HG03439 (cell line): ENCODE results near the gene MAOA.
"Not testable (repeated sequence)": the region's sequence is repeated elsewhere in the genome, so short reads cannot be mapped to it uniquely, and the experiment has no call there.

ENCODE experiments used
- ATAC-seq: cut with Tn5 transposase; IDR thresholded peaks from one replicate; pipeline ENCODE4 v1.9.1; 2021; ENCODE audit warnings: mild to moderate bottlenecking, moderate library complexity; ENCODE audit not compliant: unreplicated experiment

Gene MAOA

DNA sequence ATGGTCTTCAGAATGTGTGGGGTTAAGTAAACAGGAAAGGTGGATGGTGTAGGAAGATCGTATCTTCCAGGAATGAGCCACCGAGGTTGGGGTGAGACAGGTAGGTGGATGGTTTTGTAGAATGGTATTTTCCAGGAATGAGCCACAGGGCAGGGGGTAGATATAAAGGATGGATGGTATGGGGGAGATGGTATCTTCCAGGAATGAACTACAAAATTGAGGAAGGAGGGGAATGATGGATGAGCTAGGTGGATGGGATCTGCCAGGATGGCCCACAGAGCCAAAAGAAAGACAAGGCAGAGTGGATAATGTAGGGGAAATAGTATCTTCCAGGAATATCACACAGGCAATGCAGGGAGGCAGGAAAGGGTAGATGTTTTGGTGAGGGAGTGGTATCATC is 60.0 kb downstream of the MAOA start:
- no peak for ATAC-seq

DNA sequence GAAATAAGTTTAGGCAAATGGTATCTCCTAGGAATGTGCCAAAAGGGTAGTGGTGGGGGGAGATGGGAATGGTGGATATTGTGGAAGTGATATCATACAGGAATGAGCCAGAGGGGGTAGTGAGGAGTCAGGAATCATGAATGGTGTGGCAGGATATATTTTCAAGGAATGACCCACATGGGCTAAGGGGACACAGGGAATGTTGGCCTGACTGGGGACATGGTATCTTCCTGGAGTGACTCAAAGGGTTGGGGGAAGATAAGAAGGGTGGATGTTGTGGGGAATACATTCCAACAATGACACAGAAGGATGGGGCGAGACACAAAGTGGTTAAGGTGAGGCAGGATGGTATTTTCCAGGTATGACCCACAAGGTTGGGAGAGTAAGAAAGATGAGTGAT is 60.6 kb downstream of the MAOA start:
- ATAC-seq = no peak

DNA sequence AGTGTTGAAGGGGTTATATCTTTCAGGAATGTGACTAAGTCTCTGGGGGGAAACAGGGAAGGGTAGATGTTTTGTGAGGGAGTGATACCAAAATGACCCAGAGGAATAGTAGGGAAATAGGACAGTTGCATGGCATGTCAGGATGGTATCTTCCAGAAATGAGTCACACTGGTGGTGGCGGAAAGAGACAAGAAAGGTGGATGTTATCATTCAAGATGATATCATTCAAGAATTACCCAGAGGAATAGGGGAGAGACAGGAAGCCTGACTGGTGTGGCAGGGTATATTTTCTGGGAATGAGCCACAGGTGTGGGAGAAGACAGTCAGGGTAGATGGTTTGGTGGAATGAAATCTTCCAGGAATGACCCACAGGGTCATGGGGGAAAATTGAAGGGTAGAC is 61.1 kb downstream of the MAOA start:
- ATAC-seq = no peak

DNA sequence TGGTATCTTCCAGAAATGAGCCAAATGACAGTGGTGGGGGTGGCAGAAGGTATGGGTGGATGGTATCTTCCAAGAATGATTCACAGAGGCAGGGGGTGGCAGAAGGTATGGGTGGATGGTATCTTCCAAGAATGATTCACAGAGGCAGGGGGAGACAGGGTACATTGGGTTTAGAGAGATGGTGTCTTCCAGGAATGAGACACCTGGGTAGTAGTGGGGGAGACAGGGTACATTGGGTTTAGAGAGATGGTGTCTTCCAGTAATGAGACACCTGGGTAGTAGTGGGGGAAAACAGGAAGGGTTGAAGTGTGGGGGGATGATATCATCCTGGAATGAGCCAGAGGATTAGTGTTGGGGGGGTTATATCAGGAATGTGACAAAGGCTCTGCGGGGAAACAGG is 62.0 kb downstream of the MAOA start:
- ATAC-seq = no peak

DNA sequence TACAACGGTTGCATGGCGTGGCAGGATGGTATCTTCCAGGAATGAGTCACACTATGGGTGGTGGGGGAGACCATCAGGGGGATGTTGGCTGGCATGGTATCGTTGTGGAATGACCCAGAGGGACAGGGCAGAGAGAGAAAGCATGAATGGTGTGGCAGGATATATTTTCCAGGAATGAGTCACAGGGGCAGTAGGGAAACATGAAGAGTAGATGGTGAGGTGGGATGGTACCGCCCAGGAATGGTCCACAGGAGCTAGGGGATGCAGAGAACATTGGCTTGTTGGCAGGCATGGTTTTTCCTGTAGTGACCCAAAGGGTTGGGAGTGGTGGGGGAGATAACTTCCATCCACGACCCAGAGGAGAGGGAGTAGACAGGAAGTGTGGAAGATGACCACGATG is 62.4 kb downstream of the MAOA start:
- ATAC-seq = no peak

DNA sequence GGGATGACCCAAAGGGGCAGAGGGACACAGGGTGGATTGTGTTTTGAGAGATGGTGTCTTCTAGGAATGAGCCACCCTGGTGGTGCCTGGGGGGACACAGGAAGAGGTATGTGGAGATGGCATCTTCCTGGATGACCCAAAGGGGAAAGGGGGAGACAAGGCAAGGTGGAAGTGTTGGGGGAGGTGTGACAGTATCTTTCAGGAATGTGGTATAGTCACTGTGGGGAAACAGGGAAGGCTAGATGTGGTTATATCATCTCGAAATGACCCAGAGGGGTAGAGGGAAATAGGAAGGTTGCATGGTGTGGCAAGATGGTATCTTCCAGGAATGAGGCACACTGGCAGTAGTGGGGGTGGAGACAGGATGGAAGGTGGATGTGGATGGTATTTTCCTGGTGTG is 62.9 kb downstream of the MAOA start:
- no peak for ATAC-seq

DNA sequence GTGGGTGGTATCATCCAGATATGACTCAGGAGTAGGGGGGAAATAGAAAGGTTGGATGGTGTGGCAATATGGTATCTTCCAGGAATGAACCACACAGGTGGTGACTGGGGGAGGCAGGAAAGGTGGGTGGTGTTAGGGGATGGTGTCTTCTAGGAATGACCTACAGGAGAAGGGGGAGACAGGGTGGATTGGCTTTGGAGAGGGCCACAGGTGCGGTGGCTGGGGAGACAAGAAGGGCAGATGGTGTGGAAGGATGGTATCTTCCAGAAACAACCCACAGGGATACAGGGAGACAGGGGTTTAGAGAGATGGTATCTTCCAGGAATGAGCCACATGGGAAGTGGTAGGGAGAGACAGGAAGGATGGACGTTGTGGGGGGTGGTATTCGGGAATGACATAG is 64.0 kb downstream of the MAOA start:
- ATAC-seq = no peak

DNA sequence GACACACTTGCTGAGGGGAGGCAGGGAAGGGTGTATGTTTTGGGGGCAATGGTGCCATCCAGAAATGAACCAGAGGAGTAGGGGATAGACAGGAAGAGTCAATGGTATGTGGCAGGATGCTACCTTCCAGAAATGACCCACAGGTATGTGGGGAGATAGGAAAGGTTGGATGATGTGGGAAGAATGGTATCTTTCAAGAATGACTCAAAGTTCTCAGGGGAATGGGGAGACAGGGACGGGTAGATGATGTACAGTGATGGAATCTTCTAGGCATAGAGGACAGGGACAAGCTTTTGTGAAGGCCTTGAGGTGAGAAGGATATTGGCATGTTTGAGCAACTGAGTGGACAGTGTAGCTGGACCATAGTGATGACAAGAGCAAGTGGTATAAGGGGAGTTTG is 64.9 kb downstream of the MAOA start:
- ATAC-seq = no peak

DNA sequence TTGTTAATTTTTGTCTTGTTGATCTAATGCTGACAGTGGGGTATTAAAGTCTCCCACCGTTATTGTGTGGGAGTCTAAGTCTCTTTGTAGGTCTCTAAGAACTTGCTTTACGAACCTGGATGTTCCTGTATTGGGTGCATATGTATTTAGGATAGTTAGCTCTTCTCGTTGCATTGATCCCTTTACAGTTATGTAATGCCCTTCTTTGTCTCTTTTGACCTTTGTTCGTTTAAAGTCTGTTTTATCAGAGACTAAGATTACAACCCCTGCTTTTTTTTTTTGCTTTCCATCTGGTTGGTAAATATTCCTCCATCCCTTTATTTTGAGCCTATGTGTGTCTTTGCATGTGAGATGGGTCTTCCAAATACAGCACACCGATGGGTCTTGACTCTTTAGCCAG is 69.1 kb downstream of the MAOA start:
- not testable (repeated sequence) for ATAC-seq

DNA sequence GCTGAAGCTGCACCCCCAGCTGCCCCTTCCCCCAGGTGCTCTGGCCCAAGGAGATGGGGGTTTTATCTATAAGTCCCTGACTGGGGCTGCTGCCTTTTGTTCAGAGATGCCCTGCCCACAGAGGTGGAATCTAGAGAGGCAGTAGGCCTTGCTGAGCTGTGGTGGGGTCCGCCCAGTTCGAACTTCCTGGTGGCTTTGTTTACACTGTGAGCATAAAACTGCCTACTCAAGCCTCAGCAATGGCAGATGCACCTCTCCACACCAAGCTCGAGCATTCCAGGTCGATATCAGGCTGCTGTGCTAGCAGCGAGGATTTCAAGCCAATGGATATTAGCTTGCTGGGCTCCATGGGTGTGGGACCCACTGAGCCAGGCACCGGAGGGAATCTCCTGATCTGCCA is 71.2 kb downstream of the MAOA start:
- not testable (repeated sequence) for ATAC-seq

DNA sequence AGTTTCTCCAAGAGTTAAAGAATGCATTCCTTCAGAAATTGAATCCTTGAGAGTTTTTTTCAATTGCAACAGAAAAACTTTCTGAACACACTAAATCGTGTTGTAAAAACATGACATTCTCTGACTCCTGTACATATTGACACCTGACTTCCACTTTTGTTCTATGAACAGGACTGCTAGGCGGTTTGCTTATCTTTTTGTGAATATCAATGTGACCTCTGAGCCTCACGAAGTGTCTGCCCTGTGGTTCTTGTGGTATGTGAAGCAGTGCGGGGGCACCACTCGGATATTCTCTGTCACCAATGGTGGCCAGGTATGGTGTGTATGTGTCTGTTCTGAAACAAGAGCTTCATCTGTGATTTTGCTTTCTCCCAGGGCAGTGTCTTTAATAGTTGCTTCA is 71.9 kb downstream of the MAOA start:
- no peak for ATAC-seq

DNA sequence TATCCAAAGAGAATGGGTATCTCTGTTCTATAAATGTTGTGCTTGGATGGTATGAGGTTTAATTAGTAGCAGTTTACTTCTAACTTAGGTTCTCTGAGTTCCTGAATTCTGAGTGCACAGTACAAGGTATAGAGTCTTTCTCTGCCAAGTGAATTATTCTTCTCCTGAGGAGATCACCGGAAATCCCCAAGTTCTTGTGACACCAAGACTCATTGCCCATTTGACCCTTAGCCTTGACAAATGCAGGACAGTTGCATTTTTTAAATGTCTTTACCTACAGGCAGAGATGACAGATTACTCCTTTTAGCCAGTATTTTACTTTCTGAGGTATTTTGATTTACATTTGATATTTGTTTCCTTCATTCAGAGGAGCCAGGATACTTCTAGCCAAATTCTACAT is 72.9 kb downstream of the MAOA start:
- ATAC-seq = no peak

DNA sequence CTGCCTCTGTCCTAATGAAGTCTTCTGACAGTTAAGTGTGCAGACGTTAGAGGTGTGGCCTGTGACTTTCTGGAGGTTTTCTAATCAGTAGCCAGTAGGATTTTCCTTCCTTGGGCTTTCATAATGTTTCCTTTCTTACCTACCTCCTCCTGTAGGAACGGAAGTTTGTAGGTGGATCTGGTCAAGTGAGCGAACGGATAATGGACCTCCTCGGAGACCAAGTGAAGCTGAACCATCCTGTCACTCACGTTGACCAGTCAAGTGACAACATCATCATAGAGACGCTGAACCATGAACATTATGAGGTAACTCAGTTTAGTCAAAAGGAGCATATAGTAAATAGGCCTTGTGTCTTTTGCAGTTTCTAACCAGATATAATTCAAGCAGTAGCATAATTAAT is 75.0 kb downstream of the MAOA start:
- no peak for ATAC-seq

DNA sequence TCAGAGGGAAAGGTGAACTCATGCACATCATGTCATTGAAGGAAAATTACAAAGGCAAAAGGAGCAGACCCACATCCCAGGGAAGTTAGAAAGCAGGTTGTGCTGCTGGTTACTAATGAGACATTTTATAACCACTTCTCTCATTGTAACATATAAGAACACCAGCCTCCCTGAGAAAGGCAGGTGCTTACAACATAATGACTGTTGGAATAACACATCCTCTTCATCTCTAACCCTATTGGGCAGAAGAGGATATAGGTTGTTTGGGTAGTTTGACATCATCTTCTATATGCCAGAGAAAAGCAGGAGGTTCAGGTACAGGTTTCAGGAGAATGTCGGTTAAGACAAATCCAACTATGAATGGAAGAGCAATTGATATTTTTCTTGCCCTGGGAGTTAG is 77.6 kb downstream of the MAOA start:
- no peak for ATAC-seq

DNA sequence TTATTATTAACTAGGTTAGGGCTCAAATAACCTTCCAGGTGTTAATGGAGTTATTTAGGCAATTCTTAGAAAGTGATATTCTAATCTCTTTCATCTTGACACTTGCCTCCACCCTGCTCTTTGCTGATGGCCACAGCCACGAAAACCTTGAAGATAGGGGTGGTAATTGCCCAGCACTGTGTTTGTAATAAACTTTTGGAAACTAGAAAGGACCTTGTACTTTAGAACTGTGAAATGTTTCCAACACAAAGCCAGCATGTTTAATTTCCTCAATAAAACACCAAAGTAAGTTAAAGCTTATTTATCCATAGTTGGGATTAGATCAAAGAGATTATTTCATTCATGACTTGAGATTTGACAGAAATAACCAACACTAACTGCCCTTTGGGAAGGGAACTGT is 78.3 kb downstream of the MAOA start:
- no peak for ATAC-seq

DNA sequence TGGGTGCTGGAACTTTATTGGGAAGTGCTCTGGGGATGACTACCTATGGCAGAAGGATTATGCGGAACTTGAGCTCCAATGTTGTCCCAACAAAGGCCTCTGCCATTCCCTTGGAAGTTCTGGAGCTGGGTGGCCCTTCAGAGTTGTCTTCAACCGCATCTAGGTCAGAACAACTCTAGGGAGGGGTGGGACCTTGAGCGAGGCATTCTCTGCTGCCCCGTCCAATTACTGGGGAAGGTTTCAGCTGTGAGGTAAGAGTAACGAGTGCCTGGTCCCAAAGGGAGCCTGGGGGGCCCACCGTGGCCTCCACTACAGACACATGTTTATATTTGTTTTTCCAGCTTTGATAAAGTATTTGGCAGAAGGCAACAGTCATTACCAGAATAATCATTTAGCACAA is 79.4 kb downstream of the MAOA start:
- no peak for ATAC-seq

DNA sequence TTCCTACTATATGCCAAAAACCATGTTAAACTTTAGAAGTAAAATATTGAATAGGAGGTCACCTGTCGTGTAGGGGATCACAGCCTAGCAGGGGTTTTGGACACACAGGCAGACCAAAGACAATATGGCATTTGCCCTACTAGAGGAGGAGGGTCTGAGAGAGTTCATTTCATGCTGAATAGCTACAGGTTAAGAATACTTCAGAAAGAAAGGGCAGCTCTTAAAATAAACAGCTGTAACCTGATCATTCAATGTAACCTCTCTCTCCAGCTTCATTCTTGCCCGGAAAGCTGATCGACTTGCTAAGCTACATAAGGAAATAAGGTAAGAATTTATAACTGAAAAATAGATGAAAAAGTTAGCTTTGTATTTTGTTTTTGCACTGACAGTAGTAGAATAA is 79.9 kb downstream of the MAOA start:
- no peak for ATAC-seq

DNA sequence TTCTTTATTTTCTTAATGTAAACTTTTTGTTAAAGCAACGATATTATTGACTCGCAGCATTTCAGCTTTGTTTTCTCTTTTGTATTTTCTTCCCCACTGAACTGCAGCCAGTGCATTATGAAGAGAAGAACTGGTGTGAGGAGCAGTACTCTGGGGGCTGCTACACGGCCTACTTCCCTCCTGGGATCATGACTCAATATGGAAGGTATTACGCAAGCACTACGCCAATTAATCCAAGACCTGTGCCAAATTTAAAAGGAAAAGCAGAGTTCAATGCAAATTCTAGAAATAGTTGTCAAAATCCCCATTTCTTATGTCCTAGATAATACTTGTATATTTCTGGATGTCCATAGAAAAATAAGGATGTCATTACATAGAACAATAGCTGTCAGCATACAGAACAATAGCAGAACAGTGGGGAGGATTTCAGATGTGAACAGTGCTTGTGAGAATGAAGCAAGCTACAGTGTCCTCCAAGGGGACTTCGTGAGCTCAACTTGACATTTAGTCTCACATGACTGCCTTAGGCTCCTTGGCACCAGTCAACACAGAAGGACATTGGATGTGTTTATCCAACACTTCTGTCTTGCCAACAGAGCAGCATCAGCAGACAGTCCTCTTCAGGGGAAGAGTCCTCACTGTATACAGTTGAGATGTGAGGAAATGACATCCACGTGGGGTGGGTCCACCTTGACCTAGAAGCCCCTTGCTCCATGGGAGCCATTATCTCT is 85.9 kb downstream of the MAOA start:
- ATAC-seq = no peak

DNA sequence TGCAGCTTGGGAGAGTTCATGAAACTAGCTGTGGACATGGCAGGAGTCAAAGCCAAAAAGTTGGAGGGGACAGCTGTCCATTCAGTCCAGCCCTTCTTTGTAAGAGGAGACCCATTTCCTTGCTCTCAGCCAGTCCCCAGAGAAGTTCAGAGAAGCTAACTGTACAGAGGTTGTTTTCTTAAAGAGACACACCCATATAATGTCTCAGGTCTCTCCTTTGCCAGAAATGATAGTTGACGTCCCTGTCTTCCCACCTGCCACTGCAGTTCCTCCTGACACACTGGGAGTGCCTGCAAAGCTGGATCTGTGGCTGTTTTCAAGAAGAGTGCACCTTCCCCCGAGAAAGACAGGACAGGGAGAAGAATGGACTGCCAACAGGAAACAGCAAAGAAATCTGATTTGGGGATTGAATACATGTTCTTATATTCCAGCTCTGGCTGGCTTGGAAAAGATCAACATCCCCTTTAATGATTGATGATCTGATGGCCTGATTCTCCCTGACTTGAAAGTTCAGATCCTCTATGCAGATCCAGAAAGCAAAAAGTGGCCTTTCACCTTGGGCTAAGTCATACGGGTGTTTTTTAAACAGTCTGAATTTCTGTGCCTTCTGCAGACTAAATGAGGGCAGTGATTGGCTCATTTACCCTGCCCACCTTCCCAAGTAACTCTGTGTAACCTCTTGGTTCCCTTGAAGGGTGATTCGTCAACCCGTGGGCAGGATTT is 87.2 kb downstream of the MAOA start:
- ATAC-seq = no peak

DNA sequence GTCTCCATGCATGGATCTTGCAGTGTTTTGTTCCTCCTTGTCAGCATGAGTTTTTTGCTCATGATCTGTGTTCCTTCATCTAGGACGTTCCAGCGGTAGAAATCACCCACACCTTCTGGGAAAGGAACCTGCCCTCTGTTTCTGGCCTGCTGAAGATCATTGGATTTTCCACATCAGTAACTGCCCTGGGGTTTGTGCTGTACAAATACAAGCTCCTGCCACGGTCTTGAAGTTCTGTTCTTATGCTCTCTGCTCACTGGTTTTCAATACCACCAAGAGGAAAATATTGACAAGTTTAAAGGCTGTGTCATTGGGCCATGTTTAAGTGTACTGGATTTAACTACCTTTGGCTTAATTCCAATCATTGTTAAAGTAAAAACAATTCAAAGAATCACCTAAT is 88.2 kb downstream of the MAOA start:
- ATAC-seq = no peak

DNA sequence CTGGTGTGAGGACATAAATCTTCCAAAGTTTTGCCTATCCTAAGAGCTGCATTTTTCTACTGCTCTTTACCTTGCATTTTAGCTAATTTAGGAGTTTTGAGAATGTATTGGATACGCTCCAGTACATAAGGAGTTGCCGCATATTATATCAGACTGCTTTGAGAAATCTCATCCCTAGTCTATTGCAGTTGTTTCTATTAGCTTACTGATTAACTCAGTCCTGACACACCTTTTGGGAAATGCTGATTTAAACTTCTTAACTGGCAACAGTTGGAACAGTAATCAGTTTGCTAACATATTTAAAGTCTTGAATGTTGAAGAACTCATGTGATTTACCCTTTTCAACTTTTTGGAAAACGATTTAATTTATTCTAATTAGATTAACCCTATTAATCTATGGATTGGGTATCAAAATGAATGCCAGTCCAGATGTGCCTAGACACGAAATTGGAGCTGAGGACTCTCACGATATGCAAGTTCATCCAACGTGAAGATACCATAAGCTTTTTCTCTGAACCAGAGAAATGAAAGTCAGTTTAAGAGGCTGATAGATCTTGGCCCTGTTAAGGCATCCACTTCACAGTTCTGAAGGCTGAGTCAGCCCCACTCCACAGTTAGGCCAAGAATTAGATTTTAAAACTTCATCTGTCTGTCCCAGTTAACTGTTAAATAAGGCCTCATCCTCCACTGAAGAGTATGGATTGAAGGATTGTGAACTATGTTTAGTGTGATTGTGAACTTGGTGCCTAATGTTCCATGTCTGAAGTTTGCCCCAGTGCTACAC is 90.0 kb downstream of the MAOA start:
- ATAC-seq = no peak

DNA sequence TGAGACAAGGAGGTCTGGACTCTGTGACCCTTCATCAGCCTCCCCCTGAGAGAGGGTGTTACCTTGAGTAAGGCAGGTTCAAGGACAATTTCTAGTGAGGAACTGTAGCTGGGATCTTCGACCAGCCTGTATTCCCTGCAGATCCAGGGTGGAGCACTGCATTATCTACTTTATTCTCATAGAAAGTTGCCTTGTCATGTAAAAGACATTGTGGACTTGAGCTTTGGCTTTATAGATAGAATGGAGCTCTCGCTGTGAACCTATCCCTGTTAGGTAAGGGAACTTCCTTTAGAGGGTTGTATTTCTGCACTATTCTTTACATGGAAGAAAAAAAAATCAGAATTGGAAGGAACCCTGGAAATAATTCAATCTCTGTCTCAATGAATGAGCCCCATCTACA is 91.4 kb downstream of the MAOA start:
- no peak for ATAC-seq
